ENCODE results near the gene PLCB1.
"Not testable (repeated sequence)": the region's sequence is repeated elsewhere in the genome, so short reads cannot be mapped to it uniquely, and the experiment has no call there.

Gene PLCB1

DNA sequence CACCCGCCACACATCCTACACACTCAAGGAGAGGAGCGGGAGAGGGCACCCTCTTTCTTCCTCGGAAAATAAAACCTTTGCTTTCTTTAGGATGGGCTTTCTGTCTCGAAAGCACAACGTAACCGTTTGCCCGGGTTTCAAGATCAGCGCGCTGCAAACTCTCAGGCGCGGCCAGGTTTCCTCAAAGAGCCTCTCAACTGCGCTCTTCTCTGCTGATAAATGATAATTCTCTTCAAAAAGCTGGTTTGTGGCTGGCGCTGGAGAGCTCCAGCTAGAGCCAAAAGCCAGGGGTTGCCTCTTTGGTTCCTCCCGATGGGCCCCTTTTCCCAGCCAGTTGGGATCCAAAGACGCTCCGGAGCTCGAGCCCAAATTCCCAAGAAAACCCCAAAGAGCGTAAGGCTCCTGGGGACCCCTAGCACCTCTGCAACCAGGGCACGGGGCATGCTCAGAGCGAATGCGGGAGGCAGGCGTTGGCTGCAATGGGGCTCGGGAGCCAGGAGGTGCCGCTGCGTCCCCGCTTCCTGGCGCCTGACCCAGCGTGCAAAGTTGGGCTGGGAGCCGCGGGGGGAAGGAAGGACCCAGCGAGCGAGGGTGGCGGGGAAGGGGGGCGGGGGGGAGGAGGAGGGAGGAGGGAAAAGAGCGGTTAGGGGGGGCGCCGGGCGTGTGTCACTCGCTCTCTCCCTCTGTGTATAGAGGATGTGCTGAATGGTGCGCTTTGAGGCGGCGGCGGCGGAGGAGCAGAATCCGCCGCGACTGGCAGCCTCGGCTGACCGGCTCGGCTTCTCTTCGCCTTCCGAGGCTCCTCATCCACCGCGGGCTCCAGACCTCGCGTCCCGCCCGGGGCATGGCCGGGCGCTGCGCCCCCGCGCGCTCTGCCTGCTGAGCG, at the start of gene PLCB1:
Gene PLCB1, plus strand, starts transcription at position 669 of the 886 bp plus-strand sequence. CDS start 386 bp downstream, outside the sequence.
- no peaks in the 10 kb centered on the region for H3K36me3 Mint-ChIP-seq (ENCODE audit: low read depth)
- peak within 1 kb of the TSS; percentile 79 for H3K4me3 Mint-ChIP-seq

DNA sequence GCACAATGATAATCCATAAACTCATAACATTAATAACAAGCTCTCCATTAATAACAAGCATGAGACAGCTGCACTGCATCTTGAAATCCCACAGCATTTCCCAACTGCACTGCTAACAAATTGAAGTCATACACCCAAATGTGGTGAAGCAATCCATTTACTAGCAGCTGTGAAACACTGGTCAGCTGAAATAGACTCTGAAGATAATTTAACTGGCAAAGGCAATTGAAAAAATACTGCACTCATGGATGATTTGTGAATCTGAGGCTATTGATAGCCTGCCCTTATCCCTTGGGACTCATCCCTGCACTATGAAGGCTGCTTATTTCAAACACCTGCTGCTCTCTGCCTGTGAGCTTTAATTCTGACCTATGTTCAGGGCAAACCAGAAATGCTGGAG, 49.1 kb upstream of the PLCB1 start:
- peaks cover 6% of the 10 kb centered on the region for H3K4me1 Mint-ChIP-seq (ENCODE audit: low read depth)
- H3K27ac Mint-ChIP-seq, result no peak overlapping the region
- no peaks in the 10 kb centered on the region for H3K36me3 Mint-ChIP-seq (ENCODE audit: low read depth)
- no peak overlapping the region for H3K4me3 Mint-ChIP-seq
- no peaks in the 10 kb centered on the region for H3K9me3 Mint-ChIP-seq
- intact Hi-C loops (cut with micrococcal nuclease), result no loop called here
- H3K27me3 Mint-ChIP-seq, result no peaks in the 10 kb centered on the region

More for the DNA sequence above, at the start of gene PLCB1:
- peaks cover 20% of the 10 kb centered on the region for H3K27me3 Mint-ChIP-seq
- H3K4me1 Mint-ChIP-seq (ENCODE audit: low read depth), result peaks cover 40% of the 10 kb centered on the region
- no peaks in the 10 kb centered on the region for H3K9me3 Mint-ChIP-seq
- H3K27ac Mint-ChIP-seq, result peak within 1 kb of the TSS; percentile 23
- intact Hi-C loops (cut with micrococcal nuclease), result loop anchor here (1.0 to 5.0 kb wide), 4 partner anchors 90 to 395 kb away; no protein-coding TSS in a partner anchor

DNA sequence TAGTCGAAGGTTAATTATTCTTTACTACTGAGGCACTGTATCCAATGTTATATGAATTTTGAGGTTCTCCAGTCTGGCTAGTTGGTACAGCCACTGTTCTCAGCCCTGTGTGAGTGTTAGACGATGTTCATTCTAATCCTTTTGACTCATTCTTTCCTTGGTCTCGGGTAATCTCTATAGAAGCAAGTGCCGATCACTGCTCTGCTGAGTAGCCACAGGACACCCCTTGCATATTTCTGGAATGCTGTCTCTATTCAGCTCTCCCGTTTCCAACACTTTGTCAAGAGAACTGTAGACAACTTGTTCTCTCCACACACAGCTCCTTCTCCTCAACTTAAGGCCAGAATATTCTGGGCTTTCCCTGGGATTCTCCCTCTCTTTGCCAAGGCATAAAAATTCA, 42.4 kb upstream of the PLCB1 start:
- Mint-ChIP-seq H3K4me1 (ENCODE audit: low read depth) (peaks cover 5% of the 10 kb centered on the region), H3K27ac (no peak overlapping the region), H3K36me3 (ENCODE audit: low read depth) (no peaks in the 10 kb centered on the region), H3K4me3 (no peak overlapping the region), H3K9me3 (no peaks in the 10 kb centered on the region), H3K27me3 (no peaks in the 10 kb centered on the region)
- intact Hi-C loops (cut with micrococcal nuclease), result no loop called here

DNA sequence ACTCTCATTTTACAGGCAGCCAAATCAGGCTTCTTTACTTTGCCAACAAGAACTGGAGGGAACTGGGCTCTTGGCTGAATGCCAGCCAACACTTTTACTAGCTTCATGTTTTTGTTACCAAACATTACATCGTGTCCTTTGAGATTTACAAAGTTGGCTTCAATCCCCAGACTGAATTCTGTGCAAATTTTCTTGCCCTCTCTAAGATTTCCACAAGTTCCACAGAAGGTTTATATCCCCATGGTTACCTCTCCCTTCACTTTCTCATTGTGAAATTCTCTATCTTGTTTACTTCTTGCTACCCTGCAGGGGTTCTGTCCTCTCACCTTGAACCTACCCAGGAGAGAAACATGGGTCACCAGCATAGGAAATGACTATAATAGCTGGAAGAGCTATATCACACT, 37.6 kb upstream of the PLCB1 start:
- intact Hi-C loops (cut with micrococcal nuclease), result no loop called here
- no peak overlapping the region for H3K4me3 Mint-ChIP-seq
- H3K27me3 Mint-ChIP-seq, result no peaks in the 10 kb centered on the region
- peaks cover 7% of the 10 kb centered on the region for H3K4me1 Mint-ChIP-seq (ENCODE audit: low read depth)
- H3K9me3 Mint-ChIP-seq, result no peaks in the 10 kb centered on the region
- H3K36me3 Mint-ChIP-seq (ENCODE audit: low read depth), result no peaks in the 10 kb centered on the region
- no peak overlapping the region for H3K27ac Mint-ChIP-seq

DNA sequence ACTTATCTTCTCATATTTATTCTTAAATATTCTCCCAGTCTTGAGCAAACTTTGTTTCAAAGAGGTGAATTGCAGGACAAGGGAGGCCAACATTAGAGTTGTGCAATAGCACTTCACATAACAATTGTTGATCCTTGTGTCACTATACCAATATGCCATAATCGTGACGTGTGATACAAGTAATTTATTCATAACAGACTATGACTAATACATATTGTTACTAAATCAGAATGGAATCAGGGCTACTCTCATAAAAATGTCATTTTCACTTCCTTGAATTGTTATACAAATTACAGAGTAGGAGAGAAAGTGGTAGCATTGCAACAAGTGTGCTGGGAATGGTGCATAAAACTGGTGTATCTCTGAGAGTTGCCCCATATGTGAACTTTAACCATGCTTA, 37.2 kb upstream of the PLCB1 start:
- Mint-ChIP-seq H3K4me3 (no peak overlapping the region), H3K27ac (no peak overlapping the region), H3K9me3 (no peaks in the 10 kb centered on the region), H3K36me3 (ENCODE audit: low read depth) (no peaks in the 10 kb centered on the region), H3K27me3 (no peaks in the 10 kb centered on the region), H3K4me1 (ENCODE audit: low read depth) (peaks cover 7% of the 10 kb centered on the region)
- intact Hi-C loops (cut with micrococcal nuclease), result no loop called here

DNA sequence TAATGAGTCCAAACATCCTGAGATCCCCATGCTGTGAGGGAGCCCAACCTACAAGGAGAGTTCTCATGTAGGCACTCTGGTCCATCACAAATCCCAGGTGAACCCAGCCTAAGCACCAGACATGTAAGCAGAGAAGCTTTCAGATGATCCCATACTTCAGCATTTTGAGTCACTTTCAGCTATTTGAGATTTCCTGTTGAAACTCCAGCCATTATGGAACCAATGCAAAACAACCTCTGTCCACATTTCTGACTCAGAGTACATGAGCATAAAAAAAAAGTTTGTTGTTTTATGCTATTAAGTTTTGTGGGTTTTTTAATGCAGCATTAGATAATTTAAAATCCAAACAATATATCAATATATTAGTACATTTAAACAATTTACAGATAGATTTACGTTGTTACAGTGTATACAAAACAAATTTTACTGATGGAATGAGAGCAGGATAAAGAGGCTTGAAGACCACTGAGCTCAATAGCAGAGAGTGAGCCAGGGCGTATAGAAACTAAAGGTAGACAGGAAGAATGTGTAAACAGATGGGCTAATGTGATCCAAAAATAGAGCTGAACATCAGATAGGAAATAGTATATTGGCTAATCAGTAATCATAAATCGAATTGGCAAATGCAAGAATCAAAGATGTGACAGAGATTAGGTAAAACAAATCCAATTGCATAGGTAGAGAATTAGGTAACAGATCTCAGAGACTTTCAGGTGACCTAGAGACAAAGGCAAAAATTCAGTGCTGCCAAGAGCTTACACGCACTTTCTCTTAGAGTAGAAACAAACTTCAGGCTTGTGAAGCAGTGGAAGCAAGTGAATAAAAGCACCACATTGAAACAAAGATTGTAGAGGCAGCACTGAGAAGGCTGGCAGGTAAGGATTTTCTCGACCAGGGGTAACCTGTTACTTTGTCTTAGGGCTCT, 36.2 kb upstream of the PLCB1 start:
- peaks cover 7% of the 10 kb centered on the region for H3K4me1 Mint-ChIP-seq (ENCODE audit: low read depth)
- no peaks in the 10 kb centered on the region for H3K9me3 Mint-ChIP-seq
- H3K27ac Mint-ChIP-seq, result no peak overlapping the region
- no peak overlapping the region for H3K4me3 Mint-ChIP-seq
- intact Hi-C loops (cut with micrococcal nuclease), result no loop called here
- no peaks in the 10 kb centered on the region for H3K27me3 Mint-ChIP-seq
- no peaks in the 10 kb centered on the region for H3K36me3 Mint-ChIP-seq (ENCODE audit: low read depth)

DNA sequence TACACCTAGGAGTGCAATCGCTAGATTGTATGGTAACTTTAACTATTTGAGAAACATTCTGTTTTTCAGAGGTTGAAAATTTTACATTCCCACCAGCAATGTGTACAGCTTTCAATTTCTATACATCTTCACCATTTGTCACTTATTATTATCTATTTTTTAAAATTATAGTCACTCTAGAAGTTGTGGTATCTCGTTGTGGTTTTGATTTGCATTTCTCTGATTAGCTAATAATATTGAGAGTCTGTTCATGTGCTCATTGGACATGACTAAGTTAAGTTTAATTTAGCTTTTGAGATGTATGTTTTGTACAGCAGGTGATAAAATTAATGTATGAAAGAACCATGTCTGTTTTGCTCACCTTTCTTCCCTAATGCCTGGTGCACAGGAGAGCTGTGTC, 34.8 kb upstream of the PLCB1 start:
- H3K27me3 Mint-ChIP-seq, result no peaks in the 10 kb centered on the region
- H3K4me3 Mint-ChIP-seq, result no peak overlapping the region
- peaks cover 7% of the 10 kb centered on the region for H3K4me1 Mint-ChIP-seq (ENCODE audit: low read depth)
- H3K27ac Mint-ChIP-seq, result no peak overlapping the region
- H3K9me3 Mint-ChIP-seq, result no peaks in the 10 kb centered on the region
- H3K36me3 Mint-ChIP-seq (ENCODE audit: low read depth), result no peaks in the 10 kb centered on the region
- intact Hi-C loops (cut with micrococcal nuclease), result no loop called here

DNA sequence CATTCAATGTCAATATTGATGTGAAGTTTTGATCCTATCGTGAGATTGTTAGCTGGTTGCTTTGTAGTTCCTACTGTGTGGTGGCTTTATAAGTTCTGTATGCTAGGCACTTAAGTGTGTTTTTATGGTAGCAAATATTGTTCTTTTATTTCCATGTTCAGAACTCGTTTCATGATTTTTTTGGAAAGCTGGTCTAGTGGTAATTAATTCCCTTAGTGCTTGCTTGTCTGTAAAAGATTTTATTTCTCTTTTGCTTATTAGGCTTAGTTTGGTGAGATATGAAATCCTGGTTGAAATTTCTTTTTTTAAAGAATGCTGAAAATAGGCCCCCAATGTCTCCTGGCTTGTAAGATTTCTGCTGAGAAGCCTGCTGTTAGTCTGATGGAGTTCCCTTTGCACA, 27.8 kb upstream of the PLCB1 start:
- no peak overlapping the region for H3K27ac Mint-ChIP-seq
- no peak overlapping the region for H3K4me3 Mint-ChIP-seq
- H3K9me3 Mint-ChIP-seq, result peaks cover 32% of the 10 kb centered on the region
- H3K36me3 Mint-ChIP-seq (ENCODE audit: low read depth), result no peaks in the 10 kb centered on the region
- intact Hi-C loops (cut with micrococcal nuclease), result no loop called here
- H3K4me1 Mint-ChIP-seq (ENCODE audit: low read depth), result no peaks in the 10 kb centered on the region
- no peaks in the 10 kb centered on the region for H3K27me3 Mint-ChIP-seq

DNA sequence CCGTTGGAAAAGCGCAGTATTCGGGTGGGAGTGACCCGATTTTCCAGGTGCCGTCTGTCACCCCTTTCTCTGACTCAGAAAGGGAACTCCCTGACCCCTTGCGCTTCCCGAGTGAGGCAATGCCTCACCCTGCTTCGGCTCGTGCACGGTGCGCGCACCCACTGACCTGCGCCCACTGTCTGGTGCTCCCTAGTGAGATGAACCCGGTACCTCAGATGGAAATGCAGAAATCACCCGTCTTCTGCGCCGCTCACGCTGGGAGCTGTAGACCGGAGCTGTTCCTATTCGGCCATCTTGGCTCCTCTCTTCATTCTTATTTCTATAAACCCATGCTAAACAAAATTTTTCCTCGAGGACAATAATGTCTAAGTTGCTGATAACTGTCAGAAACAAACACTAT, 17.5 kb upstream of the PLCB1 start:
- H3K4me3 Mint-ChIP-seq, H3K27me3 Mint-ChIP-seq: not testable (repeated sequence)

DNA sequence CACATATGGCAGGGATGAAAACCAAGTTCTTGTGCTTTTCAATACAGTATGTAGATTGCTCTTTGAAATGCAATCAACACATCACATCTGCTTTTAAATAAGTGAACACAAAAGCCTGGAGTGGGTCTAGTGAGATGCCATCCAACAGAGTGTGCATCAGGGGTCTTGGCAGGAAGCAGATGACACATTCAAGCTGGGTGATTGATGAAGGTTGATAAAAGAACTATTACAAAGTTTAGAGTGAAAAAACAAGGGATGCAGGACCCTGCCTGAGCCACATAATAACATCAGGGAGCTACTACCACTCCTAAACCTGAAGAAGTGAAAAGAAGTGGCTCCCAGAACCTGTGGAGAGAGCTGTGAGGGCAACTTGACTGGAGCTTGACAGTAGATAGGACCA, 16.6 kb upstream of the PLCB1 start:
- Mint-ChIP-seq H3K9me3 (no peaks in the 10 kb centered on the region), H3K4me1 (ENCODE audit: low read depth) (no peaks in the 10 kb centered on the region), H3K4me3 (no peak overlapping the region), H3K36me3 (ENCODE audit: low read depth) (no peaks in the 10 kb centered on the region), H3K27me3 (no peaks in the 10 kb centered on the region), H3K27ac (no peak overlapping the region)
- intact Hi-C loops (cut with micrococcal nuclease), result no loop called here

More for the DNA sequence above, 17.5 kb upstream of the PLCB1 start:
- H3K4me1 Mint-ChIP-seq (ENCODE audit: low read depth); intact Hi-C loops (cut with micrococcal nuclease); H3K36me3 Mint-ChIP-seq (ENCODE audit: low read depth); H3K27ac Mint-ChIP-seq; H3K9me3 Mint-ChIP-seq: not testable (repeated sequence)

DNA sequence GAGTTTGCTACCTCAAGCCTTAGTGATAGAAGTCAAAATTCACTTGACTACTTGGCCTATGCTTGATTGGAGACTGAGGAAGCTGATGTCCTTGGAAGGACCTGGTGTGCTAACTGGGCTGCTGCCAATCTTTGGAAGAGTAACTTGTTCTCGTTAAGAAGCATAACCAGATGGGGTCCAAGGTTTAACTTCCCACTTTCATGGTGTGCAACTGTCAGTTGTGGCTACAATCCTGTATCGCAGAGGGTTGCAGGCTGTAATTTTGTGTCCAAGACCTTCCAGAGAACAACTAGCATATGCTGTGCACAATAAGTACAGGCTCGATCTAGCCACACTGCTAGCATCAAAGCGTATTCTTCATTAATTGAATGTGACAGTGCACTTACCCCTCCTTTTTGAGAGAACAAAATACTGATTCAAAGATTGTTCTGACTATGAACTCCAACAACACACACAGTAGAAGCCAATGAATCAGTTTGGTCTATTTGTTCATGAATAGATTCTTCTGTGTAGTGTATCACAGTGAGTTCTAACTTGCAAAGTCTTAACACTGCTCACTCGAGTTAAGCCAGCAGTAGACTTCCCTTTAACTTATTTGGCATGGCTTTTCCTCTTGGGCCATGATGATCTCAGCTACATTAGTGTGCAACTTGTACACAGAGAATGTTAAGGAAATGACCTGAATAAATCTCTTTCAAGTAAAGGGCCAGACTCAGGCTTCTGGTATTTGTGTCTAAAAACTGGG, 15.8 kb upstream of the PLCB1 start:
- no peaks in the 10 kb centered on the region for H3K27me3 Mint-ChIP-seq
- H3K4me3 Mint-ChIP-seq, result no peak overlapping the region
- intact Hi-C loops (cut with micrococcal nuclease), result no loop called here
- H3K27ac Mint-ChIP-seq, result no peak overlapping the region
- H3K9me3 Mint-ChIP-seq, result no peaks in the 10 kb centered on the region
- no peaks in the 10 kb centered on the region for H3K4me1 Mint-ChIP-seq (ENCODE audit: low read depth)
- no peaks in the 10 kb centered on the region for H3K36me3 Mint-ChIP-seq (ENCODE audit: low read depth)

DNA sequence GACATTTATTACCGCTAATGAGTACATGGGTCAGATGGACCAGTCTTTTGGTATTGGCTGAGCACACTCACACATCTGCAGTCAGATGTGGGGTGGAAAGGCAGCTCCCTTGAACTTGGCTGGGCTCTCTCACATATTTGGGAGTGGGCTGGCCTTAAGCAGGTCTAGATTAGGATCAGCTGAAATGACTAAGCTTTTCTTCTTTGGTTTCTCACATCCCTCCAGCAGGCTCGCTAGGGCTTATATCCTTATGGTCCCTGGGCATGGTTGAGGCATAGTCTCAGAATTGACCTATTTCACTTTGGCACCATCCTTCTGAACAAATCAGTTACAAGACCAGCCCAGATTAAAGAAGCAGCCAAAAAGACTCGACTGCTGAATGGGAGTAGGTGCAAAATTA, 14.4 kb upstream of the PLCB1 start:
- Mint-ChIP-seq H3K36me3 (ENCODE audit: low read depth) (no peaks in the 10 kb centered on the region), H3K27me3 (no peaks in the 10 kb centered on the region), H3K9me3 (no peaks in the 10 kb centered on the region), H3K27ac (no peak overlapping the region), H3K4me3 (no peak overlapping the region), H3K4me1 (ENCODE audit: low read depth) (no peaks in the 10 kb centered on the region)
- intact Hi-C loops (cut with micrococcal nuclease), result no loop called here

DNA sequence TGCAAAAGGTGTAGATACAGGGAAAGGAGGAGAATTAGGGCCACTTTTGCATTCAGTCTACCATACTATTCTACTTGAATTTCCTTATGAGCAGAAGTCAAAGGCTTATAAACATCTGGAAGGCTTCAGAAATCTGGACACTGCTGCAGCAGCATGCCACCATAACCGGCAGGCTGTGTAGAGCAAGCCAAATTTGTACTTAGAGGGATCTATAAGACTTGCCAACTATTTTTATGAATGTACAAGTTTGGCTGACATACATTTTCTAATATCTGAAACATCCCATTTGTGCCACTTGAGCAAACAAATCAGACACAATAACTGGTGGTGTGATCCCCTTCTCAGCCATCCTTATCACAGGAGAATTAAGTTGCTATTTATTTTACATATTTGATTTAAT, 14.0 kb upstream of the PLCB1 start:
- Mint-ChIP-seq H3K4me3 (no peak overlapping the region), H3K4me1 (ENCODE audit: low read depth) (no peaks in the 10 kb centered on the region), H3K27ac (no peak overlapping the region), H3K27me3 (no peaks in the 10 kb centered on the region), H3K36me3 (ENCODE audit: low read depth) (no peaks in the 10 kb centered on the region), H3K9me3 (no peaks in the 10 kb centered on the region)
- intact Hi-C loops (cut with micrococcal nuclease), result no loop called here

DNA sequence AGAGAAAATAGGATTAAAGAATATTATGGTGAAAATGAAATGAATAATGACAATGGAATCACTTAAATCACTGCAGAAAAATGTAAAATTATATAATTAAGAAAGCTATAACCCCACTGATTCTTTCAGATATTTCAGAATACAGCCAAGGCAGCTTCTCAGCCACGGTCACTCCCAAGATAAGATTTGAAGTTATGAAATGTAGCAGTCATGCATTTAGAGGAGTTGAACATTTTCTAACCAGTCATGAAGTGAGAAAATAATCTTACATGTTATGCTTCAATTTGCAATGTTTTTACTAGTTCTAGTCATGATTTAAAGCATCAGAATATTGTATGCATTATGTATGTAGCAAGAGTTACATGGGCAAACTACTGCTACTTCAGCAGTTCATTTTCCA, 13.3 kb upstream of the PLCB1 start:
- Mint-ChIP-seq H3K27me3 (no peaks in the 10 kb centered on the region), H3K9me3 (no peaks in the 10 kb centered on the region), H3K27ac (no peak overlapping the region), H3K36me3 (ENCODE audit: low read depth) (no peaks in the 10 kb centered on the region), H3K4me1 (ENCODE audit: low read depth) (no peaks in the 10 kb centered on the region), H3K4me3 (no peak overlapping the region)
- intact Hi-C loops (cut with micrococcal nuclease), result no loop called here

Data from dendritic cell treated with granulocyte-macrophage colony-stimulating factor and Interleukin-4, amounts not matched to agents 40 ng/mL and 50 ng/mL, for 4 days (primary cell).